Smooth muscle cell (in vitro differentiated cells): ENCODE data around the gene FNIP2. TPM values are rescaled to one million over a fixed set of nuclear protein-coding genes. Genes with fewer than 3 reads are reported as not detected.

Source experiments
- DNase-seq: peaks from one replicate; lab custom pipeline; 2025; ENCODE audit not compliant: unreplicated experiment; lab: John Stamatoyannopoulos, UW
- H2AFZ ChIP-seq: fragments of 200-600 bp; sonication (generic); 2 replicates; pipeline ENCODE4 v1.6.0; 2016; ENCODE audit warnings: antibody characterized with exemption, low read depth, mild to moderate bottlenecking
- H3F3A ChIP-seq: fragments of 200-600 bp; sonication (generic); 2 replicates; pipeline ENCODE4 v1.6.0; 2017; ENCODE audit warnings: antibody characterized with exemption, low read depth
- H3K27ac ChIP-seq: fragments of 200-600 bp; sonication (generic); 2 replicates; pipeline ENCODE4 v1.5.1; 2016; ENCODE audit warnings: low read depth, mild to moderate bottlenecking
- H3K27me3 ChIP-seq: fragments of 200-600 bp; sonication (generic); 2 replicates; pipeline ENCODE4 v1.6.1; 2016; ENCODE audit warnings: low read depth, mild to moderate bottlenecking
- H3K36me3 ChIP-seq: fragments of 200-600 bp; sonication (generic); 2 replicates; pipeline ENCODE4 v1.5.1; 2016; ENCODE audit warnings: low read depth
- H3K4me1 ChIP-seq: fragments of 200-600 bp; sonication (generic); 2 replicates; pipeline ENCODE4 v1.5.1; 2016; ENCODE audit warnings: low read depth
- H3K4me2 ChIP-seq: fragments of 200-600 bp; sonication (generic); 2 replicates; pipeline ENCODE4 v1.6.0; 2016; ENCODE audit warnings: mild to moderate bottlenecking
- H3K4me3 ChIP-seq: fragments of 200-600 bp; sonication (generic); 2 replicates; pipeline ENCODE4 v1.5.1; 2016; ENCODE audit warnings: mild to moderate bottlenecking
- H3K79me2 ChIP-seq: fragments of 200-600 bp; sonication (generic); 2 replicates; pipeline ENCODE4 v1.6.0; 2016; ENCODE audit warnings: low read depth, mild to moderate bottlenecking
- H3K9ac ChIP-seq: fragments of 200-600 bp; sonication (generic); 2 replicates; pipeline ENCODE4 v1.6.0; 2016; ENCODE audit warnings: low read depth
- H3K9me3 ChIP-seq: fragments of 200-600 bp; sonication (generic); replicated peaks from 2 replicates; pipeline ENCODE4 v1.5.1; 2016; ENCODE audit warnings: low read depth
- H4K20me1 ChIP-seq: fragments of 200-600 bp; sonication (generic); 2 replicates; pipeline ENCODE4 v1.6.0; 2016; ENCODE audit warnings: low read depth
- WGBS: methylation state at CpG from one replicate; pipeline ENCODE4 v1.1.7; 2016; ENCODE audit warnings: low lambda C conversion rate; 5-methylcytosine and 5-hydroxymethylcytosine counted together
- polyA plus RNA-seq: library from polyadenylated mRNA; unstranded; fragments of >200 nt; fragmentation: Nextera tagmentation; extraction: Ambion mirVana; gene quantifications from 2 replicates; pipeline ENCODE4 v1.2.1, GENCODE V29; 2016
- total RNA-seq: library from RNA; depleted of rRNA; stranded (reverse); fragments of >200 nt; gene quantifications from 2 replicates; pipeline ENCODE4 v1.2.3, GENCODE V29; 2014
- TF ChIP-seq, protein P1 (sequence below): fragments of 200-600 bp; sonication (generic); IDR thresholded peaks from 2 replicates; pipeline ENCODE4 v1.5.1; 2017; ENCODE audit warnings: borderline replicate concordance, mild to moderate bottlenecking, antibody characterized with exemption; ENCODE audit not compliant: insufficient read depth, poor library complexity, severe bottlenecking

FNIP2 gene
- total and polyA plus RNA-seq, 2 experiments from 2014 or later: 10.4 to 36.3 TPM

DNA sequence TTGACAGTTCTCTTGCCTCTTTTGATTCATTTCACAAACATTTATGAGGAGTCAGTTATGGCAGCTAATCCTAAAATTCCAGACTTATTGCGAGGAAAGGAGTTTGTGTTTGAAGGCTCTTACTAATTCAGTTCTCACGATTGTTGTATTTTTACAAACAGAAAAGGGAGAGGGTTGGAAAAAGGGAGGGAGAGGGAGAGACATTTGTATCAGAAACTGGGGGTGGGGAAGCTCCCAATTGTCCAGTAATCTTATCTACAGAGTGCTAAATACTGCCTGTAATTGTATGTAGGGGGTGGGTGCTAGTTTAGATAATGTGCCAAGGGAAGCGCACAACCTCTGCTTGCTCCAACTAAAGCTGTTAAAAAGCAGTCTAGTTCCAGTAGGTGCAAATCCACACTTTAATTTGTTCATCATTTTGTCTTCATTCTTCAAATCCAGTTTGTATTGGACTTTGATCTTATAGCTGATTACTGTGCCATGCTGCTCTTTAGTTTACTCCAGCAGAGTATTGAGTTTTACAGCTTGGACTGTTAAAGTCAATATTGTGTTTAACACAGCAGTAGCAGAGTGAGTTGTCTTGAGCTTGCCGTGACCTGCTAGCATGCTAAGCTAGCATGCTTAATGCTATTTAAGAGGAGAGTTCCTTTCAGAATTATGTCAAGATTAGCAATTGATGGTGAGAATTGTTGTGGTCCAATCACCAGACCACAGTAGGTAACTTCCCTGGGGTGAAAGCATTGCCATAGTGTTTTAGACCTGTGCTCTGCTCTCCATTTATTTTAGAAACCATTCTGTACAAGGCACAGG, 13.9 kb downstream of the FNIP2 start:
- Histone ChIP-seq H2AFZ (no peak overlapping the region), H3K4me1 (peaks cover 21% of the 10 kb centered on the region), H3K79me2 (peaks cover 61% of the 10 kb centered on the region), H3K27me3 (no peaks in the 10 kb centered on the region), H3F3A (peaks cover 3% of the 10 kb centered on the region), H4K20me1 (peaks cover 15% of the 10 kb centered on the region), H3K36me3 (no peaks in the 10 kb centered on the region), H3K9ac (peak overlapping the region; percentile 40), H3K4me3 (peak overlapping the region; percentile 12), H3K4me2 (peak overlapping the region; percentile 77), H3K27ac (peak overlapping the region; percentile 81), H3K9me3 (no peaks in the 10 kb centered on the region)
- DNase-seq: no peak
- 10% methylated on average over 4 of the region's 4 CpGs for WGBS
- TF ChIP-seq, protein P1, sequence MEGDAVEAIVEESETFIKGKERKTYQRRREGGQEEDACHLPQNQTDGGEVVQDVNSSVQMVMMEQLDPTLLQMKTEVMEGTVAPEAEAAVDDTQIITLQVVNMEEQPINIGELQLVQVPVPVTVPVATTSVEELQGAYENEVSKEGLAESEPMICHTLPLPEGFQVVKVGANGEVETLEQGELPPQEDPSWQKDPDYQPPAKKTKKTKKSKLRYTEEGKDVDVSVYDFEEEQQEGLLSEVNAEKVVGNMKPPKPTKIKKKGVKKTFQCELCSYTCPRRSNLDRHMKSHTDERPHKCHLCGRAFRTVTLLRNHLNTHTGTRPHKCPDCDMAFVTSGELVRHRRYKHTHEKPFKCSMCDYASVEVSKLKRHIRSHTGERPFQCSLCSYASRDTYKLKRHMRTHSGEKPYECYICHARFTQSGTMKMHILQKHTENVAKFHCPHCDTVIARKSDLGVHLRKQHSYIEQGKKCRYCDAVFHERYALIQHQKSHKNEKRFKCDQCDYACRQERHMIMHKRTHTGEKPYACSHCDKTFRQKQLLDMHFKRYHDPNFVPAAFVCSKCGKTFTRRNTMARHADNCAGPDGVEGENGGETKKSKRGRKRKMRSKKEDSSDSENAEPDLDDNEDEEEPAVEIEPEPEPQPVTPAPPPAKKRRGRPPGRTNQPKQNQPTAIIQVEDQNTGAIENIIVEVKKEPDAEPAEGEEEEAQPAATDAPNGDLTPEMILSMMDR: no peak

DNA sequence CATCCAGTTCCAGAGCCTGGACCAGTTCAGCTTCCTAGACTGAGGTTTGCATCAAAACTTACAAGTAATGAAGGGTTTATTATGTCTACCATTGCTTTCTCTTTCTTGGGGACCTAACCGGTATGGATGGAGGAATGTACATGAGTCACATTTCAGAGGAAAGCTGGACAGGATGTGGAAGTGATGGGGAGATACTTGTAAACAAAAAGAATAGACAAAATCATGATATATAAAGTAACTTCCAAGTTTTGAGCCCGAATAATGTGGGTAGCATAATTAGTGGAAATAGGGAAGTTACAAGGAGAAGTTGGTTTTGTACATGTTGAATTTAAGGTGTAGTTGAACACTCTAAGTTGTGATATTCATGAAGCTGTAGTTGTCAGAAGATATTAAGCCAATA, 15.0 kb downstream of the FNIP2 start:
- Histone ChIP-seq H4K20me1 (peaks cover 19% of the 10 kb centered on the region), H3K36me3 (no peaks in the 10 kb centered on the region), H3K4me2 (peak overlapping the region; percentile 77), H3K9me3 (no peaks in the 10 kb centered on the region), H3K79me2 (peaks cover 61% of the 10 kb centered on the region), H3K4me1 (peaks cover 21% of the 10 kb centered on the region), H2AFZ (no peak overlapping the region), H3K27ac (peak overlapping the region; percentile 81), H3K4me3 (no peak overlapping the region), H3K9ac (no peak overlapping the region), H3F3A (peaks cover 3% of the 10 kb centered on the region), H3K27me3 (no peaks in the 10 kb centered on the region)
- TF ChIP-seq, protein P1: no peak
- 39% methylated on average over 2 of the region's 2 CpGs for WGBS
- no peak for DNase-seq

DNA sequence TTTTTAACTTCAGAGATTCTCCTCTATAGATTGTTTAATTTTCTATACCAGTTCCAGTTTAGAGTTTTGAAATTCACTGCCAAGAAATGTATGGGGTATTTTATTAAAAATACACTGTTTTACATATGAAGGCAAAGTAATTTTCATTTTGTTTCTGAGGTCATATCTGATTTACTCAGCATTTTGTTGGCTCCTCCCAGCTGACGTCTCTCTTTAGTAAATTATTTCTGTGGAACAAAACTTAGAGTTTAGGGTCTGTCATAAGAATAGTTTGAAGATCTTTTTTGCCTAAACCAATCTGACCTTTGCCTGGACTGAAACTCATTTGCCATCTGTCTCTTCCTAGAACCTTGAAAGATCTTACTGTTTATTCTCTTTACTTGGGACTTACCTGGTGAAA, 16.9 kb downstream of the FNIP2 start:
- DNase-seq: no peak
- TF ChIP-seq, protein P1: no peak
- peak overlapping the region; percentile 6 for H3K4me2 ChIP-seq
- no peak overlapping the region for H3K27ac ChIP-seq
- H2AFZ ChIP-seq: no peak overlapping the region
- WGBS: 88% methylated on average over 1 of the region's 1 CpG
- no peak overlapping the region for H3K4me3 ChIP-seq
- no peaks in the 10 kb centered on the region for H3K9me3 ChIP-seq
- peaks cover 21% of the 10 kb centered on the region for H3K4me1 ChIP-seq
- peaks cover 63% of the 10 kb centered on the region for H3K79me2 ChIP-seq
- H3K9ac ChIP-seq: no peak overlapping the region
- H3F3A ChIP-seq: peaks cover 3% of the 10 kb centered on the region
- no peaks in the 10 kb centered on the region for H3K36me3 ChIP-seq
- H3K27me3 ChIP-seq: no peaks in the 10 kb centered on the region
- H4K20me1 ChIP-seq: peaks cover 16% of the 10 kb centered on the region

DNA sequence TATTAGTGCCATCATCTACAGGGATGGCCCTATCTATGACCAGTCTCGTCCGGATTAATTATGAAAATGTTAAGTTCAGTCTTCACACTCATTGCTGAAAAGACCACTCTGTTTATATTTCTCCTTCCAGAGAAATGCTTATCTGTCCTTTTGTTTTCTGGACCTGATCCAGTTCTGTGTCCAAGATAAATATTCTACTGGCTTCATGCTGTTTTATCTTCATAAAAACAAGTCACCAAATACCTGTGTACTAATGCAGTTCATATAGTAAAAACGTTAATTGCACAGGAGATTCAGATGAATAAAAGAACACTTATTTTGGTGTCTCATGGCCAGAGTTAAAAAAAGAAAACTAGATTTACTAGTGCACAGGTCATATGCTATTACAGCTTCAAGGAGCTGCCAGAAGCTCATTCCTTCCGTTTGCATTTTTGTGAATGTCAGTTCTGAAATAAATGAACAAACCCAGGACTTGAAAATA, 17.3 kb downstream of the FNIP2 start:
- Histone ChIP-seq H3K79me2 (peaks cover 65% of the 10 kb centered on the region), H3K27ac (no peak overlapping the region), H3K27me3 (no peaks in the 10 kb centered on the region), H3K4me3 (no peak overlapping the region), H2AFZ (no peak overlapping the region), H3K4me2 (peak overlapping the region; percentile 6), H3F3A (peaks cover 3% of the 10 kb centered on the region), H4K20me1 (peaks cover 16% of the 10 kb centered on the region), H3K9ac (no peak overlapping the region), H3K9me3 (no peaks in the 10 kb centered on the region), H3K4me1 (peaks cover 21% of the 10 kb centered on the region), H3K36me3 (no peaks in the 10 kb centered on the region)
- no peak for DNase-seq
- TF ChIP-seq, protein P1: no peak
- 55% methylated on average over 4 of the region's 4 CpGs for WGBS
